Adrenal gland (tissue), 5 donors: ENCODE data around the gene ADAMTS17.

Experiments used
- CTCF ChIP-seq, 6 experiments: fragments of 450-650 bp in 4 of 6; fragments of 200-600 bp in 2 of 6; sonication (generic) in 1 of 6; IDR thresholded peaks; 1 replicate in 5 of 6; 2 replicates in 1 of 6; pipeline versions ENCODE4 v1.5.1 to v1.8.0; 2016 to 2021; ENCODE audit warnings: antibody characterized with exemption in 6 of 6, mild to moderate bottlenecking in 2 of 6, moderate library complexity in 1 of 6
- POLR2A ChIP-seq, 2 donors: fragments of 450-650 bp; IDR thresholded peaks; one replicate each; pipeline ENCODE4 v1.6.1; 2017; ENCODE audit warnings: antibody characterized with exemption in 2 of 2, mild to moderate bottlenecking in 2 of 2, moderate library complexity in 1 of 2
- donor health status: DM: no; HTN: no; CAD: no.

- no peak for TF ChIP-seq CTCF (IDR thresholded peaks at IDR 0.05)
- no peak for TF ChIP-seq POLR2A (IDR thresholded peaks at IDR 0.05)
Measured at GRCh38 chr15:100245855-100246254, 95.9 kb downstream of the ADAMTS17 start.
